IPS-NIHi11 (cell line): ENCODE measurements around the gene AMFR.
A peak's percentile ranks its signal among the peaks of the same experiment; 100 is the strongest.

ENCODE experiments used
- DNase-seq: peaks from one replicate; pipeline ENCODE4 v3.0.0; 2012; ENCODE audit warnings: mixed read lengths, low spot score

Gene AMFR

GRCh38 chr16:56347166-56347565 is 78.2 kb downstream of the AMFR start:
- no peak for DNase-seq

GRCh38 chr16:56346131-56346890 is 79.0 kb downstream of the AMFR start:
- no peak for DNase-seq

GRCh38 chr16:56345406-56346050 is 79.8 kb downstream of the AMFR start:
- DNase-seq, result no peak

- DNase-seq, result no peak
Observed at GRCh38 chr16:56344518-56345405, 80.6 kb downstream of the AMFR start.

GRCh38 chr16:56343661-56344517 is 81.5 kb downstream of the AMFR start:
- no peak for DNase-seq

- no peak for DNase-seq
Observed at GRCh38 chr16:56341656-56342399, 83.5 kb downstream of the AMFR start.

GRCh38 chr16:56340864-56341365 is 84.4 kb downstream of the AMFR start:
- no peak for DNase-seq

GRCh38 chr16:56340416-56340815 is 84.9 kb downstream of the AMFR start:
- no peak for DNase-seq

- no peak for DNase-seq
Observed at GRCh38 chr16:56339431-56340195, 85.7 kb downstream of the AMFR start.

- DNase-seq, result no peak
Observed at GRCh38 chr16:56338566-56339318, 86.6 kb downstream of the AMFR start.

GRCh38 chr16:56337858-56338325 is 87.5 kb downstream of the AMFR start:
- DNase-seq, result no peak

- no peak for DNase-seq
Observed at GRCh38 chr16:56337131-56337857, 88.1 kb downstream of the AMFR start.

- DNase-seq, result no peak
Observed at GRCh38 chr16:56336711-56337110, 88.6 kb downstream of the AMFR start.

GRCh38 chr16:56336071-56336688 is 89.2 kb downstream of the AMFR start:
- DNase-seq, result no peak

GRCh38 chr16:56334761-56335160 is 90.6 kb downstream of the AMFR start:
- DNase-seq, result no peak

GRCh38 chr16:56332464-56333079 is 92.8 kb downstream of the AMFR start:
- peak; percentile 83 for DNase-seq

- DNase-seq, result no peak
Observed at GRCh38 chr16:56331915-56332314, 93.4 kb downstream of the AMFR start.

GRCh38 chr16:56331399-56331798 is 93.9 kb downstream of the AMFR start:
- no peak for DNase-seq
